ENCODE results near the gene CTSO.
A peak's percentile ranks its signal among the peaks of the same experiment; 100 is the strongest.

Gene CTSO

GRCh38 chr4:155953151-155954117, at the start of gene CTSO:
TSS of gene CTSO (minus strand) at chr4:155953866. CDS start at chr4:155953847, 19 bp downstream.
- peak; percentile 70 for TF ChIP-seq CTCF (IDR thresholded peaks at IDR 0.05)
- Histone ChIP-seq H3K27ac (peak within 1 kb of the TSS; percentile 94 to 100), H3K36me3 (no peaks in the 10 kb centered on the region), H3K9me3 (no peaks in the 10 kb centered on the region), H3K27me3 (no peaks in the 10 kb centered on the region), H3K4me3 (peak within 1 kb of the TSS; percentile 92), H3K4me1 (peaks cover 0 to 13% (median 5%) of the 10 kb centered on the region in 4 donors)
- peak; percentile 80 to 83 for DNase-seq
- intact Hi-C loops (cut with DNase I; ENCODE audit: low total_unique reads) = loop anchor here (5.0 to 10.0 kb wide), 3 partner anchors 141 to 549 kb away; no protein-coding TSS in a partner anchor

GRCh38 chr4:156000491-156000890, 46.8 kb upstream of the CTSO start:
- Histone ChIP-seq H3K27me3 (no peaks in the 10 kb centered on the region), H3K4me1 (no peaks in the 10 kb centered on the region), H3K27ac (no peak overlapping the region), H3K4me3 (no peak overlapping the region), H3K36me3 (no peaks in the 10 kb centered on the region), H3K9me3 (no peaks in the 10 kb centered on the region)
- no peak for TF ChIP-seq CTCF (IDR thresholded peaks at IDR 0.05)
- intact Hi-C loops (cut with DNase I; ENCODE audit: low total_unique reads) = no loop called here
- DNase-seq = no peak

- no peak overlapping the region for H3K27ac ChIP-seq
- H3K4me1 ChIP-seq = no peaks in the 10 kb centered on the region
- no peaks in the 10 kb centered on the region for H3K36me3 ChIP-seq
- H3K9me3 ChIP-seq = no peaks in the 10 kb centered on the region
- TF ChIP-seq CTCF (IDR thresholded peaks at IDR 0.05) = no peak
- H3K27me3 ChIP-seq = no peaks in the 10 kb centered on the region
- DNase-seq = no peak
- intact Hi-C loops (cut with DNase I; ENCODE audit: low total_unique reads) = no loop called here
- H3K4me3 ChIP-seq = no peak overlapping the region
Measured at GRCh38 chr4:155999725-156000124, 46.1 kb upstream of the CTSO start.

- no peaks in the 10 kb centered on the region for H3K27me3 ChIP-seq
- no peak overlapping the region for H3K27ac ChIP-seq
- no peak for TF ChIP-seq CTCF (IDR thresholded peaks at IDR 0.05)
- no peaks in the 10 kb centered on the region for H3K9me3 ChIP-seq
- no peak for DNase-seq
- H3K4me1 ChIP-seq = no peaks in the 10 kb centered on the region
- H3K4me3 ChIP-seq = no peak overlapping the region
- intact Hi-C loops (cut with DNase I; ENCODE audit: low total_unique reads) = no loop called here
- no peaks in the 10 kb centered on the region for H3K36me3 ChIP-seq
Measured at GRCh38 chr4:155995069-155995468, 41.4 kb upstream of the CTSO start.

GRCh38 chr4:155984106-155984797, 30.6 kb upstream of the CTSO start:
- no peak for TF ChIP-seq CTCF (IDR thresholded peaks at IDR 0.05)
- H3K4me3 ChIP-seq = no peak overlapping the region
- no peak for DNase-seq
- H3K27me3 ChIP-seq = no peaks in the 10 kb centered on the region
- H3K36me3 ChIP-seq = no peaks in the 10 kb centered on the region
- H3K9me3 ChIP-seq = peaks cover 0 to 4% (median 0%) of the 10 kb centered on the region in 3 donors
- no peaks in the 10 kb centered on the region for H3K4me1 ChIP-seq
- intact Hi-C loops (cut with DNase I; ENCODE audit: low total_unique reads) = loop anchor here (5.0 kb wide), 1 partner anchor 1563 kb away; no protein-coding TSS in a partner anchor
- no peak overlapping the region for H3K27ac ChIP-seq

Data from tibial artery (tissue), 4 donors.